Measurements from ENCODE around the gene COQ8A.

- no peak for TF ChIP-seq POLR2A (IDR thresholded peaks at IDR 0.05; ENCODE audit: low read depth, low read length)
- no peak for TF ChIP-seq POLR2AphosphoS5 (IDR thresholded peaks at IDR 0.05; ENCODE audit: low read depth, low read length)
- TF ChIP-seq POU2F2 (IDR thresholded peaks at IDR 0.05; ENCODE audit: low read depth, low read length), result no peak
These were observed 3.1 kb downstream of the COQ8A start for GRCh38 chr1:226943156-226943555.
